Amygdala (tissue), 56 donors: ENCODE measurements around the gene RPL31.

Experiments
- DNase-seq, 56 donors: peaks; one replicate each; lab custom pipeline; 2025; lab: John Stamatoyannopoulos, UW

RPL31 gene

DNA sequence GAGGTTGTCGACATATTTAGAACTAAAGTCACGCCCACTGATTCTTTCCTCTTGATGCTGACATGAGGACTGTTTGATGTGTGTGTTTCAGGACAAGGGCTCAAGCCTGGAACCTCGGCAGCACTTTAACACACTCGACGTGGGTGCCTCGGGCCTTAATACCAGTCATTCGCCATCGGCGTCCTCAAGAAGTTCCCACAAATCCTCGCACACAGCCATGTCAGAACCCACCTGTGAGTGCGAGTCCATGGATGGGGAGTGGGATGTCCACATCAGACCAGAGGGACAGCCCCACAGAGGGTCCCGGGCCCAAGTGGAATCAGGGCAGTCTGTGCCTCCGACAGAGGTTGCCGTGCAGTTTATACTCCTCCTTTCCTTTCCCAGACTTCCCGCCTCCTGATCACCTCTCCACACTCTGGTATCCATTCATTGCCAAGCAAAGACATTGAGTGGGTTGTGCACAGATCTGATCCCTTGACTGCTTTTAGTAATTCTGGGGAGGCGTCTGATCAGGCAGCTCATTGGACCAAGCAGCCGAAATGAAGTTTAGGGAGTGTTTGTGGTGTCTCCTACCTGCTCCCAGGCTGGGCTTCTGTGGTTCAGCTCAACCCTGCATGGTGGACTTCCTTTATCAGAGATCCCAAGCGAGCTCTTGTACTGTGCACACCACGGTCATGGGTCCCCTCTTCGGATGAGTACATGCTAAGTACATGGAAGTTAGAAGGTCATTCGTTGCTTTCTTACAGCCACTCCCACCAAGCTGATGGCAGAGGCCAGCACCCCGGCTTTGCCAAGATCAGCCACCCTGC is 27.2 kb upstream of the RPL31 start:
- no peak for DNase-seq

DNA sequence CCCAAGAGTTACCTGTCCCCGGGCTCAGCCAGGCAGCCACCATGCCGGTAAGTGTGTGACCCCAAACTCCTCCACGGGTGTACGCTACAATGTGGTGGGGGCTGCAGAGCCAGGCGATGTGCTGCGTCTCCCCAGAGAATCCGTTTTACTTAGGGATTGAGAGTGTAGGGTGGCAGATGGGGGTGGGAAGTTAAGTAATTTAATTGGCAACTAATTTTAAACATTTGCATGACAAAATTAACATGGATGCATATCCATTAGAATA is 26.6 kb upstream of the RPL31 start:
- DNase-seq = no peak

DNA sequence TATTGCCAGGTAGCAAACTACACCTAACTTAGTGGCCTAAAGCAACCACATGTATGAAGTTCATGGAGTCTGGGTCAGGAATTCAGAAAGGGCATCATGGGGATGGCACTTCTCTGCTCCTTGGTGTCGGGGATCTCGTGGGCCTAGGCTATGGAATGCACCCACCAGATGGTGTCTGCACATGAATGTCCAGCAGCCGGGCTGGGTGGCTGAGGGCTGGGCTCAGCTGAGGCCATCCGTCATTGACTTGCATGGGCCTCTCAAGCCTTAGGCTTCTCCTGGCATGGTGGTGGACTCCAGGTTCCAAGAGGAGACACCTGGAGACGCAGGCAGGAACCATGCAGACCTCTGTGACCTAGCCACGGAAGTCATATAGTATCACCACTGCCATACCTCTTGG is 26.0 kb upstream of the RPL31 start:
- no peak for DNase-seq

GRCh38 chr2:100976645-100977391 is 25.3 kb upstream of the RPL31 start:
- no peak for DNase-seq

DNA sequence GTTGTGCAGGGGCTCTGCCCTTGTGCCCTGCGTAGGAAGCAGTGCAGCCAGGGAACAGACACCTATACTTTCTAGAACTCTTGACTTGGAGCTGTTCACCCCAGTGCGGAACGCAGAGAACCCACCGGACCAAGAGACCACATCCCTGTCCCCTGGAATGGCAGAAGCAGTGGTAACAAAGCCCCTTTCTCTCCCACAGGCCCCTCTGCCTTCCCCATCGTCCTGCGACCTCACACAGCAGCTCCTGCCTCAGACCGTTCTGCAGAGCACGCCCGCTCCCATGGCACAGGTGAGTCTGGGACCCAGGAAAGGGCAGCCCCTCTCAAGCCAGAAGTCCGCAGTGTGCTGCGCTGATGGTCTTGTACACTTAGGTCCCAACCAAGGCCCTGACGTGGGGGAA is 24.6 kb upstream of the RPL31 start:
- no peak for DNase-seq

- peak in 2 of 56 donors; percentile 8 for DNase-seq
Measured at GRCh38 chr2:100978582-100979191, 23.4 kb upstream of the RPL31 start.

- no peak for DNase-seq
Measured at GRCh38 chr2:100980046-100980445, 22.0 kb upstream of the RPL31 start.

DNA sequence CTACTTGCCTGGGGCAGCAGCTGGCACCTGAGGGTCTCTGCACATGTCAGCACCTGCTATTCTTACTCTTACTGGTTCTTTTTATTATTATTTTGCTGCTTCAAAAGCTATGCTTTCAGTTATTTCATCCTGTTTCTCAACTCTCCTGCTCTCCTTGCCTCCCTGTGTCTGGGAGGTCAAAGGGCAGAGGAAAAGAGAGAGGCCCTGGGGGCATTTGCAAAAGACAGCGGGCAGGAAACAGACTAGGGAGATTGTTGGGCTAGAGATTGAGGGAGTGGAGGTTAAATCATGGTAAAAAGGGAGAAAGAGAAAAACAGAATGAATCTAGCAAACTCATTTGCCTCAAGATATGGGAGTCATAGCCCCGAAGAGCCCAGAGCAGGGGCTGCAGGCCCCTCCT is 21.1 kb upstream of the RPL31 start:
- DNase-seq = no peak

- peak in 3 of 56 donors; percentile 12 to 33 (median 19) for DNase-seq
Measured at GRCh38 chr2:100982431-100982861, 19.6 kb upstream of the RPL31 start.

DNA sequence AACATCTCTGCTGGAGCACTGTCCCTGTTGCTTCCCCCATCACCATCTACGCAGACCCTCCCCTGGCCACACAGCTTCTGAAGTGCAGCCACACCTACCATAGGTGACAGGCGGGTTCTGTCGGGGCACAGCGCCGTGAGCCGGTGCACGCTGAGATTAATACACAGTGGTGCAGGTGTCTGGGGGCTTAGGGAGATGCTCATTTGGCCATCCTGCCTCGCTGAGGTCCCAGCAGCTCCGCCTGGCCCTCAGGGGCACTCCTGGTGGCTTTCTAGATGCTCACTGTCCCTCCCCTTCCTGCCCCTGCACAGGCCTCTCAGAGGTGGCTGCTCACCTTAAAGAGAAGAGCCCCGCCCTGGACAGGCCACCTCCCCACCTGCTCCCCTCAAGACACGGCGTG is 18.9 kb upstream of the RPL31 start:
- no peak for DNase-seq

GRCh38 chr2:100983684-100984310 is 18.3 kb upstream of the RPL31 start:
- peak in 1 of 56 donors; percentile 27 for DNase-seq

- peak in 52 of 56 donors; percentile 7 to 81 (median 40) for DNase-seq
Measured at GRCh38 chr2:100984892-100985307, 17.2 kb upstream of the RPL31 start.

- no peak for DNase-seq
Measured at GRCh38 chr2:100986157-100986556, 15.9 kb upstream of the RPL31 start.

GRCh38 chr2:100987536-100987935 is 14.6 kb upstream of the RPL31 start:
- DNase-seq = no peak

DNA sequence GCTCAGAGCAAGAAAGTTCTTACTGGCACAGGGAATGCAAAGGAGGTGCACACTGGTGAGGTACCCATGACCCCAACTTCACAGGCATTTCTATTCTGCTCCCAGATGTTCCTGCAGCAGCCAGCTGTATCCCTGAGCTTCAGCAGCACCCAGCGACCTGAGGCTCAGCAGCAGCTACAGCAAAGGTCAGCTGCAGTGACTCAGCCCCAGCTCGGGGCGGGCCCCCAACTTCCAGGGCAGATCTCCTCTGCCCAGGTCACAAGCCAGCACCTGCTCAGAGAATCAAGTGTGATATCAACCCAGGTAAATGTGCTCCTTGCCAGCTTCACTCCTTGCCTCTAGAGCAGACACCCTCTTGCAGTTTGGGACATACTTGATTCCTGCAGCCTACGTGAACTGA is 14.1 kb upstream of the RPL31 start:
- DNase-seq = no peak

DNA sequence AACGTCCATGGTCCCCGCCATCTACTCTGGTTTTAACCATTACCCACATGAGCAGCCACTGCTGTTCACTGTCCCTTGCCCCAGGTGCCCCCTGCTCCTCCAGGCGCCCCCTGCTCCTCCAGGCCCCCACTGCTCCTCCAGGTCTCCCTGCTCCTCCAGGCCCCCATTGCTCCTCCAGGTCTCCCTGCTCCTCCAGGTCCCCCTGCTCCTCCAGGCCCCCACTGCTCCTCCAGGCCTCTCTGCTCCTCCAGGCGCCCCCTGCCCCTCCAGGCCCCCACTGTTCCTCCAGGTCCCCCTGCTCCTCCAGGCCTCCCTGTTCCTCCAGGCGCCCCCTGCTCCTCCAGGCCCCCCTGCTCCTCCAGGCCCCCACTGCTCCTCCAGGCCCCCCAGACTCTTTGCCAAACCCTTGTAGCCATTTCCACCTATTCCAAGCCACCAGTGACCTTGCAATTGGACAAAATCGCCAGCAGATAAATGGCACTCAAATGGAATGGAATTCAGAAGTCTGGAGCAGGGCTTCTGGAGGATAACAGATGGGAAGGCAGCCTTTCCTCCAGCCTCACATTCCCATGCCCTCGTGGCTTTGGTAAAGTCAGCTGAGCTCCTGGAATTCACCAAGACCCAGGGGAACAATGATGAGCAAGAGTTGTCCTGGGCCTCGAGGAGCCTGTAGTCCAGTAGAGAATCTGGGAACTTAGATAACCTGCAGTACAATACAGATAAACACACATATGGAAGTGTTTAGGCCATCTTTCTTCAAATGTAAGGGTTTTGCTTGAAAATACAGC is 13.3 kb upstream of the RPL31 start:
- no peak for DNase-seq

DNA sequence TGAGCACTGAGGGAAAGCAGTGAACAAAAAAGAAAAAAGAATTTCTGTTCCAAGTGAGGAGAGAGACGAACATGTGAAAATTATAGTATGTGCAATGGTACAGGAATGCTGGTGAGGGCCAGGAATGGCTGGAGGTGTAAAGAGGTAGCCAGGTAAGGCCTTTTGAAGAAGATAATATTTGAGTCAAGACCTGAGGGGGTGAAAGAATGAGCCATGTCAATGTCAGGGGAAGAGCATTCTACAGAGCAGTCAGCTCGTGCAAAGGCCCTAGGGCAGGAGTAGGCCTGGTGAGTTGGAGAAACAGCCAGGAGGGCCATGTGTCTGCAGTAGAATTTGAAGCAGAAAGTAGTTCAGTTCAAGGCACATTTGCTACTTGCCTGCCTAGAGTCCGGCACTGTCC is 12.4 kb upstream of the RPL31 start:
- no peak for DNase-seq

- no peak for DNase-seq
Measured at GRCh38 chr2:100990166-100990565, 11.9 kb upstream of the RPL31 start.

DNA sequence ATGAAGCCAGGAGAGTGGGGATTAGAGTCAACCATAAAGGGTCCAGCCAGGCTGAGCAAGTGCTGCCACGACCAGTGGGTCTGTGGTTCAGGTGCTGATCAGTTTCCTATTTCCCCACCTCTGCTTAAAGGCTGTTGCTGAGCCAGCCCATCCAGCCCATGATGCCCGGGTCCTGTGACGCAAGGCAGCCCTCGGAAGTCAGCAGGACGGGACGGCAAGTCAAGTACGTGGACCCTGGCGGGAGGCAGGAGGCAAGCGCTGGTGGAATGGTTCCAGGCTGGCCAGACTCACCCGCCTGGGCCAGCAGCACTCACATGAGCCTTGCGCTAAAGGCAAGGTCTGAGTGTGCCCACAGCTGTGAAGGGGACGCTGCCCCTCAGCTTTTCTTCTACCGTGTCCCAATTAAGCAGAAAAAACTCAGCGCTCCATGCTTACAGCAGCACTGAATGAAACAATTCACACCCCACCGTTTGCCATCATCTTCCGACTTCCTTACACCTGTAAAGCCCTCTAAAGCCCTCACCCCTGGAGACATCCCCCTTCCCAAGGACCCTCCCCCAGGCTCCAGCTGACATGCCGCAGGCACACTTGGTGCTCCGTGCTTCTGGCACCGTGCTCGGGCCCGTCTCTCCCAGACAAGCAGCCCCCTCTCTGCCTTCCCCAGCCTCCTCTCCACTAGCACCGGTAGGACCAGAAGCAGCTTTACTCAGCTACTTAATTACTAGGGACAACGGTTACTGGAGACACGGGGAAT is 11.3 kb upstream of the RPL31 start:
- no peak for DNase-seq

DNA sequence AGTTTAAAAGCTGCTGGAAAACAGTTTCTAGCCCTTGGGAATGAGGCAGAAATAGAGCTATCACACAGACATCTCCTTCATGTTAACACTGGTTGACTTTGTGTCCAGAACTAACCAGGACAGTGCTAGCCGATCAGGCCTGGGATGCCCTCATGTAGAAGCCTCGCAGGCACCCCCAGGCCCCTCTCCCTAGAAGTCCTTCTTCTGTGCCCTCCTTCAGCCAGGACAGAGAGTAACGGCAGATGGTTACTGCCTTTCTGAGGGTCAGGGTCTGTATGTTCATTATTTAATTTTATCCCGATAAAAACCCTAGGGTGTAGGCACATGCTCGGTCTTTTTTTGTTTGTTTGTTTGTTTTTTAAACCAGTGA is 10.7 kb upstream of the RPL31 start:
- DNase-seq = no peak
